Astrocyte of the cerebellum (primary cell): ENCODE data around the gene IGFN1.

ENCODE experiments used
- DNase-seq: peaks from one replicate; pipeline ENCODE4 v3.0.0-alpha.2; 2011; ENCODE audit warnings: low read depth
- H3K4me3 ChIP-seq: 2 replicates; pipeline ENCODE4 v1.5.1; 2011; ENCODE audit warnings: mild to moderate bottlenecking, low read depth, low read length, moderate library complexity
- CTCF ChIP-seq: IDR thresholded peaks from 2 replicates; pipeline ENCODE4 v1.5.1; 2012; ENCODE audit warnings: low read length, low read depth, moderate library complexity, mild to moderate bottlenecking; ENCODE audit errors: missing control alignments
- in situ Hi-C: cut with HindIII; loops from 2 replicates; pipeline ENCODE4 v1.10.0; 2017; ENCODE audit warnings: low sequenced_read_pairs

The IGFN1 gene

GRCh38 chr1:201191653-201192260 lies 1.1 kb downstream of the IGFN1 start:
- no peak for TF ChIP-seq CTCF
- no peak for DNase-seq
- in situ Hi-C loops, result no loop called here
- H3K4me3 ChIP-seq, result no peak overlapping the region

DNA sequence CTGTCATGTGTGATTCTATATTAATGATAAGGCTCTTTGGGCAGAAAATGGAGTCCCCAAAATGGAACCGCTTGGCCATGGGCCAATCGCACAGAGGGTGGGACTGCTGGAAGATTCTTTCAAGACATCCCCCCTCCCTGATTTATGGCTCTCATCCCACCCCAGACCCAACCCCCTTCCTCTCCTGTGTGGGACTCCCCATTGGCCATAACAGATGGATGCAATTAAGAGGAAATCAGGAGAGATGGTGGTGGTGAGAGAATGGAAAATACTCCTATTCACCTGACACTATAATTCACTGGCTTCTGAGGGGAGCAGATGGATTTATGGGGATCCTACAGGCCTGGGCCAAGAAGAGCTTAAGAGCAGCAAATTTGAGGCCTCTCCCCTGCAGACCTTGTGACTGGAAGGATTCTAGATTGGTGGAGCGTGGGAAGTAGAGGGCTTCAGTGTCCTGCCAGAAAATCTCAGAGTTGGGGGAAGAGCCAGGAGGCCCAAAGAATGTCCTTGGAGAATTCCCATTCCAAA lies 1.7 kb downstream of the IGFN1 start:
- no peak for TF ChIP-seq CTCF
- in situ Hi-C loops, result no loop called here
- no peak overlapping the region for H3K4me3 ChIP-seq
- no peak for DNase-seq

DNA sequence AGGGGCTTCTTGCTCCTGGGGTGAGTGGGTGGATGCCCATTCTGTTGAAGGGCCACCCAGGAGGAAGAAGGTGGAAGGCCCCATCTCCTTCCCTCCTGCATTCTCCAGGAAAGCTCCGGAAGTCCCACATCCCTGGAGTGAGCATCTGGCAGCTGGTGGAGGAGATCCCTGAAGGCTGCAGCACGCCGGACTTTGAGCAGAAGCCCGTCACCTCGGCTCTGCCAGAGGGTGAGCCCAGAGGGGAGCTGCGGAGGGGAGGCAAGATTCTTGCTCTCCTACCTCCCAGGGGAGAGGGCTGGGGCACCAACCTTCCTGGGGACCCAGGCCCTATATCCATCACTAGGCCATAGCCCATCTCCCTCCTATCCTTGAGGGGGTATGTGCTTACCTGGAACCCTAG lies 3.4 kb downstream of the IGFN1 start:
- no peak for DNase-seq
- in situ Hi-C loops, result no loop called here
- no peak overlapping the region for H3K4me3 ChIP-seq
- TF ChIP-seq CTCF, result no peak

DNA sequence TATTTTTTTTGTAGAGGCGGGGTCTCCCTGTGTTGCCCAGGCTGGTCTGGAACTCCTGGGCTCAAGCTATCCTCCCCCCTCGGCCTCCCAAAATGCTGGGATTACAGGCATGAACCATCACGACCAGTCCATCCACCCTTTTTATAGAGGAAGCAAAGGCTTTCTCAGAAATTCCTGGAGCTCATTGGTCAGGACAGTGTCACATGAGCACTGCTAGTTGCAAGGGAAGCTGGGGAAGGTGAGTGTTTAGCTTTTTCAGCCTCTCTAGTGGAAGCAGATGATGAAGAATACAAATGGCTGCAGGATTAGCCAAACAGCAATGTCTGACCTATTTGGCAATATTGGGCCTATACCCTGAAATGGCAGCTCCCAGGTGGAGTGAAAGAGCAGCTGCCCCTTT lies 8.0 kb downstream of the IGFN1 start:
- H3K4me3 ChIP-seq, result no peak overlapping the region
- in situ Hi-C loops, result no loop called here
- no peak for TF ChIP-seq CTCF
- DNase-seq, result no peak

- no peak overlapping the region for H3K4me3 ChIP-seq
- in situ Hi-C loops, result no loop called here
- TF ChIP-seq CTCF, result no peak
- DNase-seq, result no peak
Observed at GRCh38 chr1:201205036-201205435, 14.4 kb downstream of the IGFN1 start.

GRCh38 chr1:201206176-201206575 lies 15.6 kb downstream of the IGFN1 start:
- in situ Hi-C loops, result no loop called here

More at GRCh38 chr1:201206176-201206575, 15.6 kb downstream of the IGFN1 start:
- H3K4me3 ChIP-seq, result no peak overlapping the region
- TF ChIP-seq CTCF, result no peak
- DNase-seq, result no peak
